Keratinocyte (primary cell): Measurements from ENCODE around the gene CHRNB4. TPM values are rescaled to one million over a fixed set of nuclear protein-coding genes. Genes with fewer than 3 reads are reported as not detected.

Experiments used
- DNase-seq: peaks from one replicate; pipeline ENCODE4 v3.0.0-alpha.2; 2011; ENCODE audit warnings: low read depth, missing footprints, low spot score
- FAIRE-seq: peaks from 2 replicates; lab custom pipeline; 2011; peaks lifted over from hg19 to GRCh38; lab: Jason Lieb, UNC
- H2AFZ ChIP-seq: 2 replicates; pipeline ENCODE4 v1.6.0; 2012; ENCODE audit warnings: low read length, control low read depth, inconsistent platforms; ENCODE audit not compliant: control insufficient read depth
- H3K27ac ChIP-seq: 2 replicates; pipeline ENCODE4 v1.5.1; 2011; ENCODE audit warnings: low read length; ENCODE audit not compliant: control insufficient read depth, insufficient read depth
- H3K27me3 ChIP-seq: 3 replicates; pipeline ENCODE4 v1.6.0; 2011; ENCODE audit warnings: low read length; ENCODE audit not compliant: control insufficient read depth, insufficient read depth; ENCODE audit errors: extremely low read depth
- H3K36me3 ChIP-seq, 2 experiments: 2 replicates in 1 of 2; 3 replicates in 1 of 2; pipeline ENCODE4 v1.5.1; 2011; ENCODE audit warnings: low read length in 2 of 2, mild to moderate bottlenecking in 1 of 2; ENCODE audit not compliant: control insufficient read depth in 2 of 2, insufficient read depth in 2 of 2; ENCODE audit errors: extremely low read depth in 1 of 2
- H3K4me1 ChIP-seq: 3 replicates; pipeline ENCODE4 v1.5.1; 2011; ENCODE audit warnings: low read length; ENCODE audit not compliant: control insufficient read depth, insufficient read depth; ENCODE audit errors: extremely low read depth
- H3K4me2 ChIP-seq: 3 replicates; pipeline ENCODE4 v1.6.0; 2011; ENCODE audit warnings: low read depth, low read length; ENCODE audit not compliant: control insufficient read depth, insufficient read depth; ENCODE audit errors: extremely low read depth
- H3K4me3 ChIP-seq, 3 experiments: fragments of 200-600 bp in 1 of 3; sonication (generic) in 1 of 3; 2 replicates in 2 of 3; 3 replicates in 1 of 3; pipeline ENCODE4 v1.5.1; 2011 to 2016; ENCODE audit warnings: low read length in 3 of 3, mild to moderate bottlenecking in 3 of 3, control low read depth in 2 of 3, inconsistent platforms in 1 of 3, low read depth in 1 of 3, mixed read lengths in 1 of 3, mixed run types in 1 of 3, moderate library complexity in 1 of 3; ENCODE audit not compliant: control insufficient read depth in 2 of 3, insufficient read depth in 2 of 3; ENCODE audit errors: extremely low read depth in 1 of 3
- H3K79me2 ChIP-seq: 2 replicates; pipeline ENCODE4 v1.6.0; 2012; ENCODE audit warnings: low read length; ENCODE audit not compliant: control insufficient read depth, insufficient read depth
- H3K9ac ChIP-seq: 3 replicates; pipeline ENCODE4 v1.6.0; 2011; ENCODE audit warnings: low read length; ENCODE audit not compliant: control insufficient read depth, insufficient read depth; ENCODE audit errors: extremely low read depth
- H3K9me1 ChIP-seq: 3 replicates; pipeline ENCODE4 v1.6.0; 2011; ENCODE audit warnings: low read length; ENCODE audit not compliant: control insufficient read depth, insufficient read depth; ENCODE audit errors: extremely low read depth
- H3K9me3 ChIP-seq: 2 replicates; pipeline ENCODE4 v1.5.1; 2012; ENCODE audit warnings: low read depth, low read length; ENCODE audit not compliant: control insufficient read depth
- H4K20me1 ChIP-seq: 3 replicates; pipeline ENCODE4 v1.6.0; 2011; ENCODE audit warnings: low read length; ENCODE audit not compliant: control insufficient read depth, insufficient read depth; ENCODE audit errors: extremely low read depth
- CTCF ChIP-seq, 3 experiments: IDR thresholded peaks in 1 of 3; conservative IDR thresholded peaks in 1 of 3; optimal IDR thresholded peaks in 1 of 3; 2 replicates in 2 of 3; 3 replicates in 1 of 3; pipeline versions ENCODE3 to v1.5.1; 2011; ENCODE audit warnings: low read length in 3 of 3, mild to moderate bottlenecking in 3 of 3, moderate library complexity in 2 of 3, control low read depth in 1 of 3, inconsistent platforms in 1 of 3; ENCODE audit not compliant: insufficient read depth in 2 of 3; ENCODE audit errors: extremely low read depth in 1 of 3
- EZH2 ChIP-seq: IDR thresholded peaks from one replicate; pipeline ENCODE4 v1.6.1; 2012; ENCODE audit warnings: inconsistent platforms, mild to moderate bottlenecking, low read length, moderate library complexity
- dilution Hi-C: fragments of 300-500 bp; cut with MboI; formaldehyde crosslinking; loops from one replicate; pipeline ENCODE4 v1.7.0; 2020; ENCODE audit warnings: low sequenced_read_pairs; ENCODE audit not compliant: extremely low pct_ligation_motif_present
- polyA plus RNA-seq, 5 experiments: library from polyadenylated mRNA; depleted of rRNA in 3 of 5; stranded (reverse) in 3 of 5; stranded (forward) in 1 of 5; unstranded in 1 of 5; fragments of >200 nt; gene quantifications; 1 replicate in 1 of 5; 2 replicates in 3 of 5; 3 replicates in 1 of 5; pipeline versions ENCODE4 v1.2.1 to v1.2.3, GENCODE V29; 2011 to 2012; ENCODE audit warnings: missing spikeins in 2 of 5, low read depth in 1 of 5, low replicate concordance in 1 of 5

The CHRNB4 gene
- polyA plus RNA-seq, 1 donor (not counting 4 experiments of a cell fraction or from before 2014, with no cell fraction given): 0.04 TPM

- no peak for TF ChIP-seq CTCF (optimal IDR thresholded peaks at IDR 0.05 in 1 of 3, IDR thresholded peaks at IDR 0.05 in 1 of 3, conservative IDR thresholded peaks at IDR 0.05 in 1 of 3; ENCODE audit: extremely low read depth in 1 of 3, insufficient read depth in 2 of 3, low read length in 3 of 3)
- H3K9me3 ChIP-seq: peaks cover 5% of the 10 kb centered on the region
- dilution Hi-C loops: no loop called here
- H3K79me2 ChIP-seq: no peaks in the 10 kb centered on the region
- H3K36me3 ChIP-seq: no peaks in the 10 kb centered on the region
- peaks cover 5% of the 10 kb centered on the region for H3K27me3 ChIP-seq
- no peak overlapping the region for H3K4me3 ChIP-seq
- no peak overlapping the region for H3K9ac ChIP-seq
- DNase-seq: no peak
- no peaks in the 10 kb centered on the region for H3K9me1 ChIP-seq
- no peak for FAIRE-seq
- no peak overlapping the region for H2AFZ ChIP-seq
- H4K20me1 ChIP-seq: no peaks in the 10 kb centered on the region
- H3K27ac ChIP-seq: no peak overlapping the region
- H3K4me2 ChIP-seq: no peak overlapping the region
- peaks cover 19% of the 10 kb centered on the region for H3K4me1 ChIP-seq
These were observed 11.3 kb downstream of the CHRNB4 start for GRCh38 chr15:78629716-78630065.

GRCh38 chr15:78629031-78629715 lies 11.8 kb downstream of the CHRNB4 start:
- no peak overlapping the region for H2AFZ ChIP-seq
- no peaks in the 10 kb centered on the region for H3K9me1 ChIP-seq
- H3K79me2 ChIP-seq: no peaks in the 10 kb centered on the region
- peaks cover 5% of the 10 kb centered on the region for H3K27me3 ChIP-seq
- FAIRE-seq (no peak), DNase-seq (no peak)
- no peak overlapping the region for H3K9ac ChIP-seq
- no peak overlapping the region for H3K27ac ChIP-seq
- H3K4me2 ChIP-seq: no peak overlapping the region
- H3K9me3 ChIP-seq: peaks cover 5% of the 10 kb centered on the region
- no peaks in the 10 kb centered on the region for H4K20me1 ChIP-seq
- peaks cover 19% of the 10 kb centered on the region for H3K4me1 ChIP-seq
- no peak overlapping the region for H3K4me3 ChIP-seq
- dilution Hi-C loops: no loop called here
- H3K36me3 ChIP-seq: no peaks in the 10 kb centered on the region
- TF ChIP-seq EZH2 (no peak), CTCF (optimal IDR thresholded peaks at IDR 0.05 in 1 of 3, IDR thresholded peaks at IDR 0.05 in 1 of 3, conservative IDR thresholded peaks at IDR 0.05 in 1 of 3; ENCODE audit: extremely low read depth in 1 of 3, insufficient read depth in 2 of 3, low read length in 3 of 3) (no peak)
